T-helper 1 cell treated with Interleukin-12 subunit alpha and Interleukin-12 subunit beta and Interleukin-4 antibody, amounts not matched to agents 30 μg/mL and 1 μg/mL, for 36 hours (primary cell): ENCODE results near the gene RIPOR2.
"Not testable (repeated sequence)": the region's sequence is repeated elsewhere in the genome, so short reads cannot be mapped to it uniquely, and the experiment has no call there.

ENCODE experiments used
- H3K27ac Mint-ChIP-seq: one replicate; pipeline ENCODE4 v1.8.0; 2021; ENCODE audit warnings: mild to moderate bottlenecking, mixed read lengths
- H3K27me3 Mint-ChIP-seq: one replicate; pipeline ENCODE4 v1.8.0; 2021; ENCODE audit warnings: low read depth, mixed read lengths
- H3K36me3 Mint-ChIP-seq: one replicate; pipeline ENCODE4 v1.8.0; 2021; ENCODE audit warnings: low read depth, mixed read lengths
- H3K4me1 Mint-ChIP-seq: one replicate; pipeline ENCODE4 v1.8.0; 2021; ENCODE audit warnings: low read depth, mixed read lengths
- H3K4me3 Mint-ChIP-seq: one replicate; pipeline ENCODE4 v1.8.0; 2021; ENCODE audit warnings: mild to moderate bottlenecking, moderate library complexity, mixed read lengths
- H3K9me3 Mint-ChIP-seq: one replicate; pipeline ENCODE4 v1.8.0; 2021; ENCODE audit warnings: mixed read lengths

The RIPOR2 gene

DNA sequence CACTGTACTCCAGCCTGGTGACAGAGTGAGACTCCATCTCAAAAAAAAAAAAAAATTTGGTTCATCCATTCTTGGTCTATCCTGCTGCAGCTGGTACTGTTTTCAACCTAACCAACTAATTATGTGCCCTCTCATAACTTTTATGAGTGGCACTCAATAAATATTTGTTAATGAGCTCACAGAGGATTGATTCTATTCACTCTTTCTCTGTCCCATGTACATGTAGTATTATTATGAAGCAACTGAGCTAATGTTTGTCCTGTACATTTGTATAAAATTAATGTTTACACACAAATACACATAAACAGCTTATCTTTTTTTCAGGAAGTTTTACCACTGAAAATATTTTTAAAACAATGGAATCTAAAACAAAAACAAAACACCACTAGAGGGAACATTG, 10.1 kb downstream of the RIPOR2 start:
- H3K27ac Mint-ChIP-seq: peak overlapping the region; percentile 90
- H3K4me1 Mint-ChIP-seq: peaks cover 68% of the 10 kb centered on the region
- peaks cover 4% of the 10 kb centered on the region for H3K27me3 Mint-ChIP-seq
- peaks cover 6% of the 10 kb centered on the region for H3K9me3 Mint-ChIP-seq
- H3K36me3 Mint-ChIP-seq: peaks cover 55% of the 10 kb centered on the region
- H3K4me3 Mint-ChIP-seq: peak overlapping the region; percentile 80

DNA sequence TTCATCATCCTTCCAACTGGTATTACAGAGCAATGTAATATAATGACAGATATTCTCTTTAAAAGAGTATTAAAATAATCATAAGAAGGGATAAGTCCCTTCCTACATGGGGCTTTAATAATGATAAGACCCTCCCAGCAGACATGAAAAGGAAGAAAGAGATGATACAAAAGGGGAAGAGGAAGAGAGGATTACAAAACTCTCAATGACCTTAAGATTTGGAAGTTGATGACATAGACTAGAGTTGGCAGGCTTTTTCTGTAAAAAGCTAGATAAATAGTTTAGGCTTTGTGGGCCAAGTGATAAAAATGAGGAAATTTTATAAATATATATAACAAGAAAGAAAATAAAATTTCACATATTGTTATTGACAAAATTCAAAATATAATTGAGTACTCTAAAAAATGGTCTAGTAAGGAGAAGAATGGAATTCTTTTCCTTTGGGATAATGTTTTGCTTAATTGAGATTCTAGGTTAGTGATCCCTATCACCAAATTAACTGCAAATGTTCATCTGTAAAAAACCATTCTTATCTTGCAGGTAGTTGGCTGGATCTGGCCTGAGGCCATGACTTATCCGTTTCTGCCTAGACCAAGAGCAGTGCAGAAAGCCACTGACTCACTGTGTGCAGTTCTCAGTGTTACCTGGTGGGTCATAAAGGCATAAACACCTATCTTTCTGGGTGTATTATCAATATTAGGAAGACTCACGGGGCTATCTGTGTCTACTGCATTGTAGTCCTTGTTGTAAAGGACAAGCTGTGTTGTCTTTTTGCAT, 11.0 kb downstream of the RIPOR2 start:
- Mint-ChIP-seq H3K36me3 (peaks cover 56% of the 10 kb centered on the region), H3K4me1 (peaks cover 71% of the 10 kb centered on the region), H3K27ac (peak overlapping the region; percentile 84), H3K9me3 (peaks cover 6% of the 10 kb centered on the region), H3K4me3 (peak overlapping the region; percentile 80), H3K27me3 (peaks cover 4% of the 10 kb centered on the region)

DNA sequence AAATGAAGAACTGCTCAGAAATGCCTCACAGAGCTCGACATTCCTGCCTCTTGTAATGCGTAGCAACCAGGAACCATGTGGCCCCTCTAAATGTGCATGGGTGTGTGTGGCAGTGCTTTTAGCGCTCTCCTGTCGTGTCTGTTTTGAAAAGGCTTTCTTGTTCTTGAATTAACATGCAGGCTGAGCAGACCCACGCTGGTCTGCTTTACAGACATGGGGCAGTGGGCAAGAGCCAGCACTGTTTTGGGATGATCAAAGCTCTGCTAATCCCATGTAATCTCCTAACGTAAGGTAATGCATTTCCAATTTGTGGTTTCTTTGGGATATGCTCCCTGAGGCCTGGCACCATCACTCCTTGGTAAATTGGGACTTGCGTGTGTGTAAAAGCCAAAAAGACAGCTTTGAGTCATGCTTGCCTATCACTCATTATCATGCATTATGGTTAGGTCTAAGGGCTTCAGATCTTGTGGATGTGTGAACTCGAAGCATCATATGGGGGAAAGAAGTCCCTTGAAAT, 11.8 kb downstream of the RIPOR2 start:
- Mint-ChIP-seq H3K4me1 (peaks cover 72% of the 10 kb centered on the region), H3K9me3 (peaks cover 6% of the 10 kb centered on the region), H3K4me3 (peak overlapping the region; percentile 56), H3K27me3 (peaks cover 4% of the 10 kb centered on the region), H3K27ac (peak overlapping the region; percentile 84), H3K36me3 (peaks cover 56% of the 10 kb centered on the region)

DNA sequence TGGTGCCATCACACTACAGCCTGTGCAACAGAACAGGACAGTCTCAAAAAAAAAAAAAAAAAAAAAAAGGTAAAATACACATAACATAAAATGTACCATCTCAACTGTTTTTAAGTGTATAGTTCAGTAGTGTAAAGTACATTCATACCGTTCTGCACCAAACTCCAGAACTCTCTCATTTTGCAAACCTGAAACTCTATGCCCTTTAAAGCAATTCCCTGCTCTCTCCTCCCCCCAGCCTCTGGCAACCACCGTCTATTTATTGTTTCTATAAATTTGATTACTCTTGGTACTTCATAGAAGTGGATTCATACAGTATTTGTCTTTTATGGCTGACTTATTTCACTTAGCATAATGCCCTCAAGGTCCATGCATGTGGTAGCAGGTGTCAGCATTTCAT, 12.9 kb downstream of the RIPOR2 start:
- peaks cover 81% of the 10 kb centered on the region for H3K4me1 Mint-ChIP-seq
- peaks cover 4% of the 10 kb centered on the region for H3K27me3 Mint-ChIP-seq
- peak overlapping the region; percentile 64 for H3K27ac Mint-ChIP-seq
- peaks cover 56% of the 10 kb centered on the region for H3K36me3 Mint-ChIP-seq
- H3K4me3 Mint-ChIP-seq: peak overlapping the region; percentile 38
- peaks cover 6% of the 10 kb centered on the region for H3K9me3 Mint-ChIP-seq

DNA sequence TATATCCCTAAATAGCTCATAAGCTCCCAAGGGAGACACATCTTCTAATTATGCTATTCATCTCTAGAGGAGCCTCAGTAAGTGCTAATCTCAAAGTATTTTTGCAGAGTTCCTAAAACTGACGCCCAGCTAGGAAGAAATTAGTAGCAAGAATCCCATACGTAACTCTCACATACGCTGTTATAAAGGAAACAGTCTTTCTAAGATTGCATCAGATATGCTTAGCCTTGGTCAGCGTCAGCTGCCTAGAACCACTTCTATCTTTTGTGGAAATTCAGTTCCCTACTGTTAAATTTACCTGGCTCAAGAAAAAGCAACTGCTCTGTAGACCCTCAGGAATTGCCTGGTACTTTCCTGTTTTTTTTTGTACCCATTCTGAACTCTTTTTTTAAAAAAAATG, 13.6 kb downstream of the RIPOR2 start:
- H3K36me3 Mint-ChIP-seq: peaks cover 52% of the 10 kb centered on the region

DNA sequence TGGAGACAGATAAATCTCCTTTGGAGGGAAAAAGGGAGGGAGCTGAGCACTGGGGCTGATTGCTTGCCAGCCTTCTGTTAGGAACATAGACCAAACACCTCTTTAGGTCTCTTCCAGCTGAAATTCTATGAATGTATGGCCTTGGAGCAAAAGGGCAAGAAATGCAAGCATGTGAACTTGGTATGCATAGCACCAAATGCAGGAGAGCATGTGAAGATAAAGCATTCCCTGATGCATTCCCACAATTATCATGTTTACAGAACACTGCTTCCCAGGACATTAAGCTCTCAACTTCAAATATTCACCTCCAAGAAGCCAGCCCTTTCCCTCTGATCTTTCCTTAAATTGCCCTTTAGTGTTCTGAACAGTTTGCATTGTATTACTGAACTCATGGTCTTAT, 15.6 kb downstream of the RIPOR2 start:
- H3K4me3 Mint-ChIP-seq: peak overlapping the region; percentile 70
- H3K27ac Mint-ChIP-seq: peak overlapping the region; percentile 81
- H3K27me3 Mint-ChIP-seq: no peaks in the 10 kb centered on the region
- peaks cover 76% of the 10 kb centered on the region for H3K4me1 Mint-ChIP-seq
- no peaks in the 10 kb centered on the region for H3K9me3 Mint-ChIP-seq
- peaks cover 53% of the 10 kb centered on the region for H3K36me3 Mint-ChIP-seq

More for the DNA sequence above, 13.6 kb downstream of the RIPOR2 start:
- Mint-ChIP-seq H3K9me3 (peaks cover 2% of the 10 kb centered on the region), H3K4me1 (peaks cover 77% of the 10 kb centered on the region), H3K27ac (peak overlapping the region; percentile 64), H3K27me3 (peaks cover under 1% of the 10 kb centered on the region), H3K4me3 (peak overlapping the region; percentile 17)

DNA sequence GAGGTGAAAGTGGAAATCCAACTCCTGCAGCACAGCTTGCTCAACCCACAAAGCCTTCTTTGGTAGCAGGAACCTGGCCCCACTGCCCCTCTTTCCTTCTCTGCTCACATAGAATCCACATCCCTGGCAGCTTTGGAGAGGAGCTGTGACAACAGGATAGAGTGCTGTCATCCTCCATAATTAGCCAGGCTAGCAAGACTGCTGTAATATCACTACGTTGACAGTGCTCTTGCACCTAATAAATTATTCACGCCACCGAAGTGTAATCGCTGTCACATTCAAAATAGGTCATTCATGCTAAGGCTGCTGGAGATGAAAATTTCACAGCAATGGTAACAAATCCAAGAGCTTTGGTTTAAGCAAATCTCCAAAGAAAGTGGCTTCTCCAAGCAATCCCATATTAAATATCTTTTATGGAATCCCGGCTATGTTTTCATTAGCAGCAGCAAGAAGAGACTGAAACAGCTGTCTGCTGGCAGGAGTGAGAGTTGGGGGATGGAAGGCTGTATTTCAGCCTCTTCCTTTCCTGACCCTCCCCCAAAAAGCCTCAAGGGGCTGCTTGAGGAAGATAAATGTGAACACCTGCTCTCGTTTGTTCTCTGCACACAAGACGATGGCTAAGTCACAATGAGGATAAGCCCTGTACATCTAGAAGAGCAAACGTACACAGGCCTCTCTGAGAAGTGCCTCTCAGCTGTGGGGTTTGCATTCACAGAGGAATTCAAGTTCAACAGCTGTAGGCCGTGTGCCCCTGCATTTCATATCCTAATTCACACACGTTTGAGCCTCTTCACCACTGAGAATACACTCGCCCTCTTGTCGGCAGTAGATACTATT, 16.5 kb downstream of the RIPOR2 start:
- H3K9me3 Mint-ChIP-seq: no peaks in the 10 kb centered on the region
- H3K27me3 Mint-ChIP-seq: no peaks in the 10 kb centered on the region
- H3K4me1 Mint-ChIP-seq: peaks cover 78% of the 10 kb centered on the region
- H3K36me3 Mint-ChIP-seq: peaks cover 54% of the 10 kb centered on the region
- peak overlapping the region; percentile 81 for H3K27ac Mint-ChIP-seq
- H3K4me3 Mint-ChIP-seq: peak overlapping the region; percentile 70

DNA sequence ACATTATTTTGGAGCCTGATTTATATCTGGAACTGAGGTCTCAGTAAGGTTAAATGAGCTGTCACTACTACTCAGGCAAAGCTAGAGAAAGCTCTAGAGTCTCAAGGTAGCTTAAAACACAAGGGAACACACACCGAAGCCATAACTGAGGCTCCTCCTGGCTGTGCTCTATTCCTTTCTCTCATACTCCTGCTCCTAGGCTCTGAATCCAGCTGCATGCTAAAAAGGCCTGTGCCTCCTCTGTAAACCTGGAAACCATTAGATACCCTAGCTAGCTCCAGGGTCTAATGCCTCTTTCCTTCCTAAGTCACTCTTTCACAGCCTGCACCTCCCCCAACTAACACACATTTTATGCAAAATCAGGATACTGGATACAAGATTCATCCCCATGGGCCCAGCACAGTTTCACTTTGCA, 17.1 kb downstream of the RIPOR2 start:
- Mint-ChIP-seq H3K9me3 (no peaks in the 10 kb centered on the region), H3K4me1 (peaks cover 76% of the 10 kb centered on the region), H3K27ac (peak overlapping the region; percentile 81), H3K36me3 (peaks cover 49% of the 10 kb centered on the region), H3K4me3 (peak overlapping the region; percentile 70), H3K27me3 (no peaks in the 10 kb centered on the region)

DNA sequence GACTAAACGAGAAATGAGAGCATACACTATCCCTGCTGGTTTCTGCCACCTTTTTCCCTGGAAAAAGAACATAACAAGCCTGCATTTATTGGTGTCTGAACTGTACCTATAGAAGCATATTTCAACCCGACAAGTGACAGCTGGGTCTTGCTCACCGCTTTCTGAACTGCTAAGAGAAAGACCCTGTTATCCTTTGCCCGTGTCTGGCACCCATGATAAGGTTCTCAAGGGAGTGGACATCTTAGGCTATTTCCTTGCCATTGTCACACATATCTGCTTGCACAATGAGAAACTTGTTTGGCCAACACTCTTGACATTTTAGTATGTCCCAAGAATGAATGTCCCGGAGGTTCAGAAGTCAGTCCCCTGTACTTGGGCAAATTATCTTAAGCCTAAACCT, 19.3 kb downstream of the RIPOR2 start:
- no peaks in the 10 kb centered on the region for H3K27me3 Mint-ChIP-seq
- peaks cover 59% of the 10 kb centered on the region for H3K36me3 Mint-ChIP-seq
- peaks cover 88% of the 10 kb centered on the region for H3K4me1 Mint-ChIP-seq
- H3K9me3 Mint-ChIP-seq: no peaks in the 10 kb centered on the region
- peak overlapping the region; percentile 11 for H3K27ac Mint-ChIP-seq
- H3K4me3 Mint-ChIP-seq: no peak overlapping the region

DNA sequence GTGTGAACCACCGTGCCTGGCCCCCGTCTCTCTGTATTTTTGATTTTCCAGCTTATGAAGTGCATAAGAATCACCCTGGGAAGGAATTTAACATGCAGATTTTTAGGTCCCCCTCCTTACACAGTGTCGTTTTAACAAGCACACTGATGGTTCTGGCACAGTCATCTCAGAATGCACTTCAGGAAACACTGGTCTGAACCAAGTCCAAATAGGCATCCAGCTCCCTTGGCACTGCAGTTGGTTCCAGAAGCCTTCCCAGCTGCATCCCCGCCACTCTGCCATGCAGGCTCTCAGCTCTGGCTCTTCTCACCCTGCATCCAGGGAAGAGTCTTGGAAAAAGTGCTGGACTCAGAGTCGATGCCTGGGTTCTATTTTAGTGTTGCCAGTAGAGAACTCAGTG, 20.1 kb downstream of the RIPOR2 start:
- Mint-ChIP-seq H3K4me3 (peak overlapping the region; percentile 12), H3K27ac (peak overlapping the region; percentile 18)

DNA sequence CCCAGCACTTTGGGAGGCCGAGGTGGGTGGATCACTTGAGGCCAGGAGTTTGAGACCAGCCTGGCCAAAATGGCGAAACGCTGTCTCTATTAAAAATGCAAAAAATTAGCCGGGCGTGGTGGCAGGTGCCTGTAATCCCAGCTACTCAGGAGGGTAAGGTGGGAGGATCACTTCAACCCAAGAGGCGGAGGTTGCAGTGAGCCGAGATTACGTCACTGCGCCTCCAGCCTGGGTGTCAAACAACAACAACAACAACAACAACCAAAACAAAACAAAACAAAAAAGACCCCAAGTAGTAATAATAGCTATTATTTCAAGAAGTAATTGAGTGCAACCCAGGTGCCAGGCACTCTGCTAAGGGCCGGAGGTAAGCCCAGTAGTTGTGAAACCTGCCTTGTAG, 21.7 kb downstream of the RIPOR2 start:
- H3K27me3 Mint-ChIP-seq, H3K4me3 Mint-ChIP-seq, H3K9me3 Mint-ChIP-seq: not testable (repeated sequence)
- H3K27ac Mint-ChIP-seq: peak overlapping the region; percentile 9
- H3K36me3 Mint-ChIP-seq: peaks cover 59% of the 10 kb centered on the region
- H3K4me1 Mint-ChIP-seq: peaks cover 81% of the 10 kb centered on the region

More for the DNA sequence above, 20.1 kb downstream of the RIPOR2 start:
- peaks cover 83% of the 10 kb centered on the region for H3K4me1 Mint-ChIP-seq
- H3K27me3 Mint-ChIP-seq: no peaks in the 10 kb centered on the region
- peaks cover 58% of the 10 kb centered on the region for H3K36me3 Mint-ChIP-seq
- no peaks in the 10 kb centered on the region for H3K9me3 Mint-ChIP-seq

DNA sequence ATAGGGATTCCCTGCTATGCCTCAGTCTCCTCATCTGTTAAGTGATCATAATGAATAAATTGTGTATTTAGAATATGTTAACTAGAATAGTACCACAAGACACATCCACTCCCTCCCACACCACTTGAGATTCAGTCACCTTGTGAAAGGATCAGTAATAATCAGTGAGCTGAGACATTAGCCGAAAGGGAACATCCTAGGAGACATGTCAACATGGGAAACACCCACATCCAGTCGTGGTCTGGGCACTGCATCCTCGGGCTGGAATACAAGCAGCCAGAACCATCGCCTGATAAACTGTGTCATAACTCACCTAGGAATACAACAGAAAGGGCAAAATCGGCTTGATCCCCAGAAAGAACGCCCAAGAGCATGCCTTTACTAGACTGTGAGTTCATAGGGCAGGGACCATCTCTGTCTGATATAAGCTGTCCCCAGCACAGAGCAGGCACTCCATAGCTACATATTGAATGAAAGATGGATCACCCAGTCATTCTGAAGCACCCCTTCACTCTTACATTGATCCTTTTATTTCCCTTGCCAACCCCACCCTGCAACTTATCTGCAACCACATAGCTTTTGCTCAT, 23.9 kb downstream of the RIPOR2 start:
- Mint-ChIP-seq H3K4me1 (peaks cover 86% of the 10 kb centered on the region), H3K36me3 (peaks cover 63% of the 10 kb centered on the region), H3K27me3 (no peaks in the 10 kb centered on the region), H3K9me3 (no peaks in the 10 kb centered on the region), H3K27ac (peak overlapping the region; percentile 92), H3K4me3 (peak overlapping the region; percentile 83)

DNA sequence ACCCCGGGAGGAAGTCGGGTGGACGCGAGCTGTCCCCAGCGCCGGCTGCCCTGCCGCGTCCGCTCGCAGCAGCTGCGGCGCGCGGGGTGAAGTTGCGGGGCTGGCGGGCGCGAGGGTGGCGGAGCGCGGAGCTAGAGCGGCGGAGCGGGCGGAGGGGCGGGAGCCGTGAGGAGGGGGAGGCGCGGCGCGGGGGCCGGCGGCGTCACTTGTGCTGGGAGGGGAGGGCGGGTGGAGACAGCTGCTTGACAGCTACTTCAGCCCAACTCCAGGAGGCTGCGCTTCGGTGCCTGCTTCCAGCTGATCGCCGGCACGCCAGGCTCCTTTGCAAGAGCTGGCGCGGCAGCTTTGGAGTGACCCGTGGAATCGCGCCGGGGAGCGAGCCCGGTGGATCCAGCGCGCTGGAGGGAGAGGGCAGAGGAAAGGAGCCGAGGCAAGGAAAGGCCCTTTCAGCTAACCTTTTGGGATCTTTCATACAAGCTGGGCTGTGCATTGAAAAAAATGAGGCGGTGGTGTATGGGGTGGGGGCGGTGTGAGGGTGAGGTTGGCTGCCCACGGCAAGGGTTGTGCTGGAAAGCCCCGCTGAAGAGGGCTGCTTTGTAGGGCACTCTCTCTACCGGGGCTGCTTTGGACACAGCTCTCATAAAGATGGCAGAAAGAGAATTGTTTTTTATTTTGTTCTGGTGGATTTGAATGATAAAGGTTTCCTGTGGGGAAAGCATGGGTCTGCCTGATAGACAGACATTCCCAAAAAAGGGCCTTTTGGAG, 24.6 kb downstream of the RIPOR2 start:
- peak overlapping the region; percentile 92 for H3K27ac Mint-ChIP-seq
- H3K27me3 Mint-ChIP-seq: no peaks in the 10 kb centered on the region
- H3K36me3 Mint-ChIP-seq: peaks cover 63% of the 10 kb centered on the region
- H3K4me3 Mint-ChIP-seq: peak overlapping the region; percentile 83
- peaks cover 85% of the 10 kb centered on the region for H3K4me1 Mint-ChIP-seq
- no peaks in the 10 kb centered on the region for H3K9me3 Mint-ChIP-seq
